Fibroblast of skin of scalp (primary cell): ENCODE data around the gene WDR53.
"Not testable (repeated sequence)": the region's sequence is repeated elsewhere in the genome, so short reads cannot be mapped to it uniquely, and the experiment has no call there.

Experiments
- DNase-seq: peaks from one replicate; pipeline ENCODE4 v3.0.0-alpha.2; 2013

The WDR53 gene

DNA sequence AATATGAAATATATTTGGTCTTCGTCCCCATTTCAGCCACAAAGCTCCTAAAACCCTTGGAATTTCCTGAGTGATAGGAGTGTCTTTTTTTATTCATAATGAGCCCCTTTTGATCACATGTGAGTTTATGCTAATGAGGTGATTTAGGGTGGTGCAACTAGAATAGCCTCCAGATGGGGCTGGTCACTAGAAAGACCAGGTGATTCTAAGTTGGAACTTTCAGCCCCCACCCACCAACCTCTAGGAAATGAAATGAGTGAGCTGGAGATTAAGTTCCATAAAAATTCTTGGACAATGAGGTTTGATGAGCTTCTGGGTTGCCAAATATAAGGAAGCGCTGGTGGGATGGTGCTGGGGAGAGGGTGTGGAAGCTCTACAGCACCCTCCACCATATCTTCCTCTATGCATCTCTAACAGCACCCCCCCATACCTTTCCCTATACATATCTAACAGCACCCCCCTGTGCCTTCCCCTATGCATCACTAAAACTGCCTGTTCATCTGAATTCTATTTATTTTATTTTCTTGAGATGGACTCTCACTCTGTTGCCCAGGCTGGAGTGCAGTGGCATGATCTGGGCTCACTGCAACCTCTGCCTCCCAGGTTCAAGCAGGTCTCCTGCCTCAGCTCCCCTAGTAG, 51.1 kb downstream of the WDR53 start:
- no peak for DNase-seq

DNA sequence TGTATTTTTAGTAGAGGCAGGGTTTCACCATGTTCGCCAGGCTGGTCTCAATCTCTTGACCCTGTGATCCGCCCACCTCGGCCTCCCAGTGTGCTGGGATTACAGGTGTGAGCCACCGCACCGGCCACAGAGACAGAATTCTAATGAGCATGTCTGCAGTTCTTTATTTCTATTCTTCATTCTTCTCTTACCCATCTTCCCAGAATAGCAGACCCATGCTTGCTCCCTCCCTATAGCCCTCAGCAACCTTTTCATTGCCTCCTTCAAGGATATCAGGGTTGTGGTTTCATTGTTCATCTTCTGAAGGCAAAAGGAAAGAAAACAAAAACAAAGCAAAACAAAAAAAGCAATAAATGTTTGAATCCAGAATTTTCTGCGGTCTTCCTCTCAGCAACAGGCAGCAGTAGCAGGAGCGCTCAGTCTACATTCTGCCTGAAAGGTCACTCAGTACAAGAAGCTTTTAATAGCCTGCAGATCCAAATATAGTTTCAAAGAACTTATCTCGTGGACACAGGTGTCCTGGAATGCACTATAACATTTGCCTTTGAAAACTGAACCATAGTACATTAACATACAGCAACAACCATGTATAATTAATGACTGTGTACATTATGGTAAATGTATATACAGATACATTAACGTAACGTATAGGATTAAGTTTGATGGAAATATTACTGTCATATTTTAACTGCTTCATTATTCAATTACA, 53.3 kb downstream of the WDR53 start, which contains the start of gene SMCO1:
SMCO1 (minus strand) TSS at position 434 of the 709 bp plus-strand sequence; CDS start at position 297, 137 bp downstream.
- no peak for DNase-seq

DNA sequence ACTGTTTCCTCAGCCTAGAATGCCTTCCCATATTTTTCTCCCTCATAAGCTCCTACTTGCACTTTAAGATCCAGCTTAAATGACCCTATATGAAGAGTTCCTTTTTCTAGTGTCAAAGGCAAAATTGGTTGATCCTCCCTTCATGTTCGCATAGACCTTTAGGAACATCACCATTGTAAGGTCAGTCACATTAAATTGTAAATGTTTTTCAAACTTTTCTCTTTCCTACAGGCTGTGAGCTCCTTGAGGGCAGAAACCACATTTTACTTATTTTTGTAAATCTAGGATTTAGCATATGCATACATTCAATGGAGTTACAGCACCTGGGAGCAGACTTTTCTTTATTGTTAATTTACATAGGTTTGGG, 54.0 kb downstream of the WDR53 start:
- DNase-seq, result no peak

DNA sequence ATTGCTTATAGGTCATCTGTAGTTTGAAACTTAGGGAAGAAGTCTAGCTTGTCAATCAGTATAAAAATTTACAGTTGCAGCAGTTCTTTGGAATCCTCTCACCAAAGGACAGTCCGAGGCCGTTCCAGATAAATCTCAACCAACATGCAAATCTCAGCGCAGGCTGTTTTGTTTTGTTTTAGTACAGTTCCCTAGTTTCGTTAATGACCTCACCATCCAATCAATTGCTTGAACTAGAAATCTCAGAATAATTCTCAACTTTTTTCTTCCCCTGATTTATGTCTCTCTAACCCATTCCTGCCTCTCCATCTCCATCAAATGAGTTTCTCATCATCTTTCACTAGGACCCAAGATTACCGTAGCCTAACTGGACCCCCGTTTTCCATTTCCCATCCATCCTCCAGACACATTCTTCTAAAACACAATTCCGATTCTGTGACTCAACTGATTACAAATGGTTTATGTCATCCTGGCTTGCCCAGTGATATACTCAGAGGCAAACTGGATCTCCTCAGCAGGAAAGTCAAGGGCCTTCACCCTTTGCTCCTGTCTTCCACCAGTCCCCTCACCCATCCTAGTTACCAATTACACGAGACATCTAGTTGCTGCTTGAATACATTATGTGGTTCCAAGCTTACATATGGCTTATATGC, 54.5 kb downstream of the WDR53 start:
- peak; percentile 35 for DNase-seq

DNA sequence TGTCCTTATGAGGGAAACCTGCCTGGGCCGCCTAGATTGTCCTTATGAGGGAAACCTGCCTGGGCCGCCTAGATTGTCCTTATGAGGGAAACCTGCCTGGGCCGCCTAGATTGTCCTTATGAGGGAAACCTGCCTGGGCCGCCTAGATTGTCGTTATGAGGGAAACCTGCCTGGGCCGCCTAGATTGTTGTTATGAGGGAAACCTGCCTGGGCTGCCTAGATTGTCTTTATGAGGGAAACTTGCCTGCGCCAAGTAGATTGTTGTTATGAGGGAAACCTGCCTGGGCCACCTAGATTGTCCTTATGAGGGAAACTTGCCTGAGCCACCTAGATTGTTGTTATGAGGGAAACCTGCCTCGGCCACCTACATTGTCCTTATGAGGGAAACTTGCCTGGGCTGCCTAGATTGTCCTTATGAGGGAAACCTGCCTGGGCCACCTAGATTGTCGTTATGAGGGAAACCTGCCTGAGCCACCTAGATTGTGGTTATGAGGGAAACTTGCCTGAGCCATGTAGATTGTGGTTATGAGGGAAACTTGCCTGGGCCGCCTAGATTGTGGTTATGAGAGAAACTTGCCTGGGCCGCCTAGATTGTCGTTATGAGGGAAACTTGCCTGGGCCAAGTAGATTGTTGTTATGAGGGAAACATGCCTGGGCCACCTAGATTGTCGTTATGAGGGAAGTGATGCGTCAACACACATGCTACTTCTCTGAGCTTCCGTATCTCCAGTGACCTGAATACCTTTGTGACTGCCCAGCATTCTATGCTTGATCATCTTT, 56.5 kb downstream of the WDR53 start:
- not testable (repeated sequence) for DNase-seq

DNA sequence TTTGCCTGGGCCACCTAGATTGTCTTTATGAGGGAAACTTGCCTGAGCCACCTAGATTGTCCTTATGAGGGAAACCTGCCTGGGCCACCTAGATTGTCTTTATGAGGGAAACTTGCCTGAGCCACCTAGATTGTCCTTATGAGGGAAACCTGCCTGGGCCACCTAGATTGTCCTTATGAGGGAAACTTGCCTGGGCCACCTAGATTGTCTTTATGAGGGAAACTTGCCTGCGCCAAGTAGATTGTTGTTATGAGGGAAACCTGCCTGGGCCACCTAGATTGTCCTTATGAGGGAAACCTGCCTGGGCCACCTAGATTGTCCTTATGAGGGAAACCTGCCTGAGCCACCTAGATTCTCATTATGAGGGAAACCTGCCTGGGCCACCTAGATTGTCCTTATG, 57.2 kb downstream of the WDR53 start:
- DNase-seq, result not testable (repeated sequence)

DNA sequence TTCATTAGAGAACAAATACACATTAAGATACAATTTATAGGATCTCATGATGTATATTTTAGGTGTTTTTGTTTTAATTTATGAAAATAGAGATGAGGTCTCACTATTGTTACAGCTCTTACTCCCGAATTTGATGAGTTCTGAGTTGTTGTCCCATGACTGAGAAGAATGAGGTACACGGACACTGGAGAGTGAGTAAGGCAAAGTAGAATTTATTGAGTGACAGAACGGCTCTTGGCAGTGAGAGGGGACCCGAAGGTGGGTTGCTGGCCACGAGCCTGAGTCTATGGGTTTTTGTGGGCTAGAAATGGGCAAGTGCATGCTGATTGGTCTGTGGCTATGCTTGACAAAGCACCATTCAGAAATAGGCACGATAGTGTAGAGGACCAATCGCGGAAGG, 61.7 kb downstream of the WDR53 start:
- DNase-seq, result no peak

DNA sequence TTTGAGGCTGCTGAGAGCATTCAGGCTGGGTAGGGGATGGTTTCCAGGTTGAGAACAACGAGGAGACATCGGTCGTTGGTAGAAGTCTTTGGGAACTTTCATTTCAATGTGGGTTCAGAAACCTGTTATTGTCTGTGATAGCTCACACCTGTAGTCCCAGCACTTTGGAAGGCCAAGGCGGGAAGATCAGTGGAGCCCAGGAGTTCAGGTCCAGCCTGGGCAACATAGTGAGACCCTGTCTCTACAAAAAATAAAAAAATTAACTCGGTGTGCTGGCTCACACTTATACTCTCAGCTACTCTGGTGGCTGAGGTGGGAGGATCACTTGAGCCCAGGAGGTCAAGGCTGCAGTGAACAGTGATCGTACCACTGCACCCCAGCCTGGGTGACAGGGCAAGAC, 63.8 kb downstream of the WDR53 start:
- no peak for DNase-seq
